Small intestine (tissue), 7 donors: ENCODE data around the gene GLS. TPM values are rescaled to one million over a fixed set of nuclear protein-coding genes. Genes with fewer than 3 reads are reported as not detected.

Experiments used
- DNase-seq, 2 donors: peaks; one replicate each; pipeline versions ENCODE4 v3.0.0 to v3.0.0-alpha.2; 2013
- FAIRE-seq: peaks from 2 replicates; lab custom pipeline; 2012; peaks lifted over from hg19 to GRCh38; lab: Jason Lieb, UNC
- H3K27ac ChIP-seq, 3 donors: one replicate each; pipeline ENCODE4 v1.5.1; 2013; ENCODE audit warnings: low read length in 2 of 3, mild to moderate bottlenecking in 2 of 3, control low read depth in 1 of 3, inconsistent platforms in 1 of 3, low read depth in 1 of 3, moderate library complexity in 1 of 3
- H3K27me3 ChIP-seq, 3 donors: one replicate each; pipeline ENCODE4 v1.6.1; 2013; ENCODE audit warnings: low read length in 3 of 3, inconsistent platforms in 1 of 3; ENCODE audit not compliant: control insufficient read depth in 3 of 3, insufficient read depth in 3 of 3
- H3K36me3 ChIP-seq, 3 donors: one replicate each; pipeline ENCODE4 v1.6.1; 2013; ENCODE audit warnings: low read length in 3 of 3, inconsistent platforms in 1 of 3, low read depth in 1 of 3, mild to moderate bottlenecking in 1 of 3, moderate library complexity in 1 of 3; ENCODE audit not compliant: control insufficient read depth in 3 of 3, insufficient read depth in 2 of 3
- H3K4me1 ChIP-seq, 3 donors: one replicate each; pipeline ENCODE4 v1.6.1; 2013; ENCODE audit warnings: low read length in 2 of 3, inconsistent platforms in 1 of 3, low read depth in 1 of 3, mild to moderate bottlenecking in 1 of 3, moderate library complexity in 1 of 3; ENCODE audit not compliant: control insufficient read depth in 3 of 3, insufficient read depth in 2 of 3
- H3K4me3 ChIP-seq, 3 donors: one replicate each; pipeline ENCODE4 v1.5.1; 2013; ENCODE audit warnings: low read length in 3 of 3, control low read depth in 1 of 3, inconsistent platforms in 1 of 3, low read depth in 1 of 3, mild to moderate bottlenecking in 1 of 3, moderate library complexity in 1 of 3
- H3K9me3 ChIP-seq, 2 donors: one replicate each; pipeline ENCODE4 v1.6.1; 2013; ENCODE audit warnings: low read depth in 1 of 2, low read length in 1 of 2; ENCODE audit not compliant: control insufficient read depth in 2 of 2, insufficient read depth in 1 of 2
- WGBS, 3 donors: extraction: QIAGEN DNeasy Blood & Tissue Kit; methylation state at CpG; one replicate each; pipeline ENCODE4 v1.1.7; 2013; 5-methylcytosine and 5-hydroxymethylcytosine counted together
- polyA plus RNA-seq, 4 donors: library from polyadenylated mRNA; stranded (reverse) in 3 of 4; unstranded in 1 of 4; fragments of 200-250 nt in 3 of 4; fragments of 120-200 nt in 1 of 4; gene quantifications; one replicate each; pipeline versions ENCODE4 v1.2.1 to v1.2.3, GENCODE V29; 2013
- donor health status: healthy with polysubstance abuse.
- donor health status: control.
- donor health status: control.
- donor health status: Bipolar disorder and iron deficiency.
- donor health status: healthy.

GLS gene
- polyA plus RNA-seq, 4 donors: 39.3 to 621 (median 48.7) TPM

GRCh38 chr2:191012346-191012745 lies 131.7 kb downstream of the GLS start:
- Histone ChIP-seq H3K27me3 (no peaks in the 10 kb centered on the region), H3K9me3 (no peaks in the 10 kb centered on the region), H3K27ac (peak overlapping the region in 2 of 3 donors; percentile 39 to 52), H3K4me1 (peaks cover 12 to 22% (median 16%) of the 10 kb centered on the region in 3 donors), H3K36me3 (peaks cover 3 to 17% (median 6%) of the 10 kb centered on the region in 3 donors), H3K4me3 (peak overlapping the region in 2 of 3 donors; percentile 85 to 88)
- no peak for FAIRE-seq
- DNase-seq: no peak
- 86 to 92% (median 91%) methylated on average over 3 of the region's 3 CpGs for WGBS, 3 donors

- Histone ChIP-seq H3K9me3 (no peaks in the 10 kb centered on the region), H3K27me3 (no peaks in the 10 kb centered on the region), H3K27ac (peak overlapping the region; percentile 82 to 93 (median 89)), H3K4me1 (peaks cover 12 to 22% (median 16%) of the 10 kb centered on the region in 3 donors), H3K36me3 (peaks cover 3 to 17% (median 6%) of the 10 kb centered on the region in 3 donors), H3K4me3 (peak overlapping the region; percentile 84 to 88 (median 85))
- FAIRE-seq (no peak), DNase-seq (peak; percentile 72 to 77)
- WGBS, 3 donors: 7 to 17% (median 12%) methylated on average over 14 of the region's 14 CpGs
Observed at GRCh38 chr2:191012845-191013681, 132.4 kb downstream of the GLS start.

- Histone ChIP-seq H3K27ac (peak overlapping the region; percentile 82 to 93 (median 89)), H3K27me3 (no peaks in the 10 kb centered on the region), H3K9me3 (no peaks in the 10 kb centered on the region), H3K4me3 (peak overlapping the region; percentile 84 to 88 (median 85)), H3K4me1 (peaks cover 16 to 20% (median 18%) of the 10 kb centered on the region in 3 donors), H3K36me3 (peaks cover 3 to 17% (median 3%) of the 10 kb centered on the region in 3 donors)
- FAIRE-seq (no peak), DNase-seq (no peak)
- WGBS, 3 donors: 0 to 2% (median 0%) methylated on average over 14 of the region's 14 CpGs
Observed at GRCh38 chr2:191013682-191013931, 133.0 kb downstream of the GLS start.

- 0 to 1% (median 0%) methylated on average over 64 to 68 of the region's 68 CpGs for WGBS, 3 donors
- Histone ChIP-seq H3K27ac (peak within 1 kb of the TSS; percentile 89 to 93 (median 92)), H3K27me3 (no peaks in the 10 kb centered on the region), H3K4me1 (peaks cover 18 to 21% (median 20%) of the 10 kb centered on the region in 3 donors), H3K9me3 (no peaks in the 10 kb centered on the region), H3K36me3 (peaks cover 3 to 17% (median 3%) of the 10 kb centered on the region in 3 donors), H3K4me3 (peak within 1 kb of the TSS; percentile 84 to 88 (median 85))
- peak; percentile 91 to 98 for DNase-seq
- no peak for FAIRE-seq
Observed at GRCh38 chr2:191013932-191014652, 133.5 kb downstream of the GLS start, which contains the start of gene STAT1. STAT1 (minus strand) TSS chr2:191014171; CDS start chr2:191010003, 4,168 bp downstream.

- Histone ChIP-seq H3K4me1 (peaks cover 18 to 26% (median 20%) of the 10 kb centered on the region in 3 donors), H3K4me3 (peak overlapping the region in 2 of 3 donors; percentile 85 to 88), H3K27me3 (no peaks in the 10 kb centered on the region), H3K36me3 (peaks cover 2 to 17% (median 3%) of the 10 kb centered on the region in 3 donors), H3K27ac (peak overlapping the region; percentile 83 to 93 (median 92)), H3K9me3 (no peaks in the 10 kb centered on the region)
- FAIRE-seq (no peak), DNase-seq (no peak)
- WGBS, 3 donors: 17 to 36% (median 17%) methylated on average over 4 of the region's 4 CpGs
Observed at GRCh38 chr2:191014653-191015020, 134.0 kb downstream of the GLS start.

Other genes starting within 250 kb of the GLS start
- gene NAB1, start 231.7 kb upstream of the GLS start, polyA plus RNA-seq: 10 to 100 TPM in 3 of 4 donors, 1 to 10 TPM in 1; 5.1 to 44.1 (median 11.6) TPM
- 10 to 100 TPM; 22.6 to 61.9 (median 42.6) TPM for gene STAT1, start 133.3 kb downstream of the GLS start, polyA plus RNA-seq